Superior temporal gyrus (tissue), 1 donor: ENCODE measurements around the gene RCCD1.

Experiments
- DNase-seq: peaks from one replicate; pipeline ENCODE4 v3.0.0-alpha.2; 2016; ENCODE audit errors: extremely low spot score

RCCD1 gene

DNA sequence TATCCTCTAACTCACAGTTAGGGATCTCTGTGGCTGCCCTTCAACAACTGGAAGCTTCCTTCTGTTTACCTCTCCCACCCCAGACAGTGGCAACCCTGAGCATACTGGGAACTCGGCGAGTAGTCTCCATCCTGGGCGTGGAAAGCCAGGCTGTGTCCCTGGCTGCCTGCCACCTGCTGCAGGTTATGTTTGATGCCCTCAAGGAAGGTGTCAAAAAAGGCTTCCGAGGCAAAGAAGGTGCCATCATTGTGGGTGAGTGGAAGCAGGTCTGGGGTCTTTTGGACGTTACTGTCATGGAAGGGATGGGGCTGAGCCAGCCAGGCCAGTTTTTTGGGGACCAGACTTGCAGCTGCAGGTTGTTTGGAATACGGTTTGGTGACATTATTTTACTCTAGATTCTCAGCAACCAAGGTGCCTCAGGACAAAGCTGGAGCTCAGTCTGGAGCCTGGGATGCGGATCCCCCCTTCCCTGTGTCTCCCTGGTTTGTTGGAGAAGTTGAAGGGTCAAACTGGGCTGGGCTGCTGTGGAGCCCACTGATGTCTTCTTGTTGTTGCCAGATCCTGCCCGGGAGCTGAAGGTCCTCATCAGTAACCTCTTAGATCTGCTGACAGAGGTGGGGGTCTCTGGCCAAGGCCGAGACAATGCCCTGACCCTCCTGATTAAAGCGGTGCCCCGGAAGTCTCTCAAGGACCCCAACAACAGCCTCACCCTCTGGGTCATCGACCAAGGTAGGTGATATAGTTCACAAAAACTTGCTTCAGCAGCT is 12.1 kb upstream of the RCCD1 start:
- DNase-seq: no peak

DNA sequence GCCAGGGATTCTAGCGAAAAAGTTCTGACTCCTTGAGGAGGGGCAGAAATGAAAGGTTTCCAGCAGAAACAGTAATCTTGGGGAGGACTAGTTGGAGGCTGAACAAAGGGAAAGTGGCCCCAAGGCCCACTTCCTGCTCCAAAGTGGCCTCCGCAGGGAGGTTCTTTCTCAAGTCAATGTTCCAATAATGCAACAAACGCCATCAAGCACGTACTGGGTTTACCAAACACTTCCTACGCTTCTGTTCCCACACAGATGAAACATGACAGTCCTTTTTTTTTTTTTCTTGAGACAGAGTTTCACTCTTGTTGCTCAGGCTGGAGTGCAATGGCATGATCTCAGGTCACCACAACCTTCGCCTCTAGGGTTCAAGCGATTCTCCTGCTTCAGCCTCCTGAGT is 9.6 kb upstream of the RCCD1 start:
- DNase-seq: no peak

DNA sequence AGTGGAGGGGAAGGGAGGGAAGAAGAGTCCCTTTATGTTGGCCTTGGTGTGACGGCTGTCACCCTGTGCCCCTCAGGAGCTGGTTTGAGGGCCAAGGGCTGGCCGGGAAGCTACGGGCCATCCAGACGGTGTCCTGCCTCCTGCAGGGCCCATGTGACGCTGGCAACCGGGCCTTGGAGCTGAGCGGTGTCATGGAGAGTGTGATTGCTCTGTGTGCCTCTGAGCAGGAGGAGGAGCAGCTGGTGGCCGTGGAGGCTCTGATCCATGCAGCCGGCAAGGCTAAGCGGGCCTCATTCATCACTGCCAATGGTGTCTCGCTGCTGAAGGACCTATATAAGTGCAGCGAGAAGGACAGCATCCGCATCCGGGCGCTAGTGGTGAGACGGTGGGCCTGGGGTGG is 8.1 kb upstream of the RCCD1 start:
- DNase-seq: no peak

DNA sequence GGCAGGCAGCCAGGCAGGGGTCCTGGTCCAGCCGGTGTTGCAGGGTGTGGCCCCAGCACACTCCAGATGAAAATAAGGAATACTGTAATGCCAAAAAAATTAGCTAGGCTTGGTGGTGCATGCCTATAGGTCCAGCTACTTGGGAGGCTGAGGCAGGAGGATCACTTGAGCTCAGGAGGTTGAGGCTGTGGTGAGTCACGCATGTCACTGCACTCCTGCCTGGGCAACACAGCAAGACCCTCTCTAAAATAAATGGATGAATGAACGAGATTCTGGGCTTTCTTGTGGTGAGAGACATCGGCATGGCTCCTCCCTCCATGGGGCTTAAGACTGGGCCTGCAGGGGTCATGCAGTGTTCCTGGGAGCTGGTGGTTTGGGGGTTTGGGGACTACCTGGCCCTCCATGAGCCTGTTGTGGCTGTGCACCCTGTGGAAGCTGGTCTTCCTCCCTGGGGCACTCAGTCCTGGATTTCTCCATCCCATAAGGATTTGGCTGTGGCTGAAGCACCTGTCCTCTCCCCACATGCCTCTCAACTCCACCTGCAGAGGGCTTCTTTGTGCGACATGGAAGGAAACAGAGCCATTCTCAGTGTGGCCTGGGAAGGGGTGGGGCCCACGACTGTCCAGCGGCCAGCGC is 7.6 kb upstream of the RCCD1 start:
- no peak for DNase-seq

DNA sequence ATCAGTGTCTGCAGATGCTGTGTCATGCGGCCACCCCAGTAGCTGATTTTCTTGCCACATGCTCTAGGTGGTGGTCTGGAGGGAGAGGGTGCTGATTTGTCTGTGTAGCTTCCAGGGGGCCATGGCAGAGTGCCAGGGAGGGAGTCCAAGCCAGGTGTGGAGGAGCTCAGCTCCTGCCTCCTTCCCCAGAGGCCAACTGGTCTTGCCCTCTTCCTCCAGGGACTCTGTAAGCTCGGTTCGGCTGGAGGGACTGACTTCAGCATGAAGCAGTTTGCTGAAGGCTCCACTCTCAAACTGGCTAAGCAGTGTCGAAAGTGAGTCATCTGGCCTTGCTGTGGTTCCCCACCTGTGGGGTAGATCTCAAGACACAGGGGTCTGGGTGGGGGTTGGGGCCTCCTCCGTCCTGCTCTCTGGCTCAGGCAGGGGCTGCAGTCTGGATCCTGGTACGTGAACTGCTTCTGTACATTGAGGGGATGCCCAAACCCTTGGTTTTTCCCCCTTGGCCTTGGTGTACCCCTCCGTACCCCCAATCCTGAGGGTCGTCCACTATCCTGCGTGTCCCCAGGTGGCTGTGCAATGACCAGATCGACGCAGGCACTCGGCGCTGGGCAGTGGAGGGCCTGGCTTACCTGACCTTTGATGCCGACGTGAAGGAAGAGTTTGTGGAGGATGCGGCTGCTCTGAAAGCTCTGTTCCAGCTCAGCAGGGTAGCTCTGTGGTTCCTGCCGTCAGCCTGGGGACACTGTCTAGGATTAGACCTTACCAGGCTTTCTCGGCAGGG is 6.9 kb upstream of the RCCD1 start:
- no peak for DNase-seq

DNA sequence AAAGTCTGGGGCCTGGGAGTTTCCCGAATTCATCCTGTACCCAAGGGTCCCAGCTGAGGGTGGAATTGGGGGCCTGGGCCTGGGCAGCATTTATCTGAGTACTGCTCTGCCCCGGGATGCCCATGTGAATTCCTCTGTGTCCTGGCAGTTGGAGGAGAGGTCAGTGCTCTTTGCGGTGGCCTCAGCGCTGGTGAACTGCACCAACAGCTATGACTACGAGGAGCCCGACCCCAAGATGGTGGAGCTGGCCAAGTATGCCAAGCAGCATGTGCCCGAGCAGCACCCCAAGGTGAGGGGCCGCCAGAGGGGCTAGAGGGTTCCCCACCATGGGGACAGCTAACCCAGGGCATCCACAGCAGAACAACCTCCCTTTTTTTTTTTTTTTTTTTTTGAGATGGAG is 6.2 kb upstream of the RCCD1 start:
- DNase-seq: no peak

DNA sequence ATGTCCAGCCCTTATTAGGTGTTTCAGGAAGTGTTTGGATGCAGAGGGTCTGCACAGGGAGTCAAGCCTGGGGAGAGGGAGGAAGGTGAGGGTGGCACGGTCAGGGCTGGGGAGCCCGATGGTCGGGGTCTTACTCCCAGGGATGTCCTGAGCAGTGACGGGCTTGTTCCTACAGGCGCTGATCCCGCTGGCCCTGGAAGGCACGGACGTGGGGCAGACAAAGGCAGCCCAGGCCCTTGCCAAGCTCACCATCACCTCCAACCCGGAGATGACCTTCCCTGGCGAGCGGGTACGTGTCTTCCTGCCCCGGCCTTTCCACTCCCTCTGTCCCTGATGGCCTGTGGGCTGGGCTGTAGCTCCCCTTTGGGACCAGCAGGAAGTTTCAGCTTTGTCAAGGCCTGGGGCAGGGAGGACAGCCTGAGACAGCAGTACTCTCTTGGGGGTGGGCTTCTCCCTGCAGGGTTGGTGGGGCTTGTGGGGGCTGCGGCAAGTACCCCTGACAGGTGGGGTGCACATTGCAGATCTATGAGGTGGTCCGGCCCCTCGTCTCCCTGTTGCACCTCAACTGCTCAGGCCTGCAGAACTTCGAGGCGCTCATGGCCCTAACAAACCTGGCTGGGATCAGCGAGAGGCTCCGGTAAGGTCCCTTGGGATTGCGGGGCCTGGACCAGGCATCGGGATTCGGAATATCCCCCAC is 4.6 kb upstream of the RCCD1 start:
- DNase-seq: no peak

DNA sequence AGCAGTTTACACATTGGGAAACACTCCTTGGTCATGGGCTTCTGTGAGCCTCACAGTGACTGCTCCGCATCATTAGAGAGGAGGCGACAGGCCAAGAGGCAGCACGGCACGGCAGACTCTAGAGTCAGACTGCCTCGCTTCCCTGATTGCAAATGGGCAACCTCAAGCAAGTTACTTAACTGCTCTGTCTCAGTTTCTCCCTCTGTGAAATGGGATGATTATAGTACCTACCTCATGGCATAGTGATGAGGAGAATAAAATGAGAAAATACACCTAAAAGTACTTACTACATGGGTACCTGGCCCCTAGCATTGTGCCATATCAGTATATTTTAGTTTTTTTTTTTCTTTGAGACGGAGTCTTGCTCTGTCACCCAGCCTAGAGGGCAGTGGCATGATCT is 4.0 kb upstream of the RCCD1 start:
- DNase-seq: no peak

DNA sequence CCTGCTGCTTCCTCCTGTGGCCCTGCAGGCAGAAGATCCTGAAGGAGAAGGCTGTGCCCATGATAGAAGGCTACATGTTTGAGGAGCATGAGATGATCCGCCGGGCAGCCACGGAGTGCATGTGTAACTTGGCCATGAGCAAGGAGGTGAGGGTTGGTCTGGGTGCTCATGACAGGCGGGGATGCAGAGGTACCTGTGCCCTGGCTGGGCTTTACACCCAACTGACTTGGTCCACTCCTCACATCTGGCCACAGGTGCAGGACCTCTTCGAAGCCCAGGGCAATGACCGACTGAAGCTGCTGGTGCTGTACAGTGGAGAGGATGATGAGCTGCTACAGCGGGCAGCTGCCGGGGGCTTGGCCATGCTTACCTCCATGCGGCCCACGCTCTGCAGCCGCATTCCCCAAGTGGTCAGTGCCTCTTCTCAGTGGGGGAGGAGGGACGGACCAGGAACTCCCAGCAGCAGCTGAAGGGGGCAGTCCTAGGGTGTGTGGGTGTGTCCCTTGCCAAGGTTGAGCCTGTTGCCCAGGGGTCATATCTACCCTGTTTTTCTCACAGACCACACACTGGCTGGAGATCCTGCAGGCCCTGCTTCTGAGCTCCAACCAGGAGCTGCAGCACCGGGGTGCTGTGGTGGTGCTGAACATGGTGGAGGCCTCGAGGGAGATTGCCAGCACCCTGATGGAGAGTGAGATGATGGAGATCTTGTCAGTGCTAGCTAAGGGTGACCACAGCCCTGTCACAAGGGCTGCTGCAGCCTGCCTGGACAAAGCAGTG is 1.6 kb upstream of the RCCD1 start:
- no peak for DNase-seq

DNA sequence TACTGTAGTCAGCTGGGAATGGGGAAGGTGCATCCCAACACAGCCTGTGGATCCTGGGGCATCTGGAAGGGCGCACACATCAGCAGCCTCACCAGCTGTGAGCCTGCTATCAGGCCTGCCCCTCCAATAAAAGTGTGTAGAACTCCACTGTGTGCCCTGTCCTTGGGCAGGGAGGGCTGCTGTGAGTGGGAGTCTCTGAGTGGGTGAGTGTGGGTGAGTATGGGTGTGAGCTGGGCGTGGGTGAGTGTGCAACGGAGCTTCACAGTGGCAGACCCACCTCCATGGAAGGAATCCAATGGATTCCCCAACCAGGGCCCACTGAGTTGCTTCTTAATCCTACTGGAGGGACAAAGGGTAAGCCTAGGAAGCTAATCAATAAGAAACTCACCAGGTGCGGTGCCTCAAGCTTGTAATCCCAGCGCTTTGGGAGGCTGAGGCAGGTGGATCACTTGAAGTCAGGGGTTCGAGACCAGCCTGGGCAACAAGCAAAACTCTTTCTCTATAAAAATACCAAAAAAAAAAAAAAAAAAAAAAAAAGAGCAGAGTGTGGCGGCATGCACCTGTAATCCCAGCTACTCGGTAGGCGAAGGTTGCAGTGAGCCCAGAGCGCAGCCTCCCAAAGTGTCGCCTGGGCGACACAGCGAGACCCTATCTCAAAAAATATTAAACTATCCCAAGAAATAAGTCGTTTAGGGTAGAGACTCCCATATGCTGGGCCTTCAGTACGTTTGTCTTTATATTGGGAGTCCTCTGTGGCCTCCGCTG is 555 bp upstream of the RCCD1 start:
- no peak for DNase-seq

DNA sequence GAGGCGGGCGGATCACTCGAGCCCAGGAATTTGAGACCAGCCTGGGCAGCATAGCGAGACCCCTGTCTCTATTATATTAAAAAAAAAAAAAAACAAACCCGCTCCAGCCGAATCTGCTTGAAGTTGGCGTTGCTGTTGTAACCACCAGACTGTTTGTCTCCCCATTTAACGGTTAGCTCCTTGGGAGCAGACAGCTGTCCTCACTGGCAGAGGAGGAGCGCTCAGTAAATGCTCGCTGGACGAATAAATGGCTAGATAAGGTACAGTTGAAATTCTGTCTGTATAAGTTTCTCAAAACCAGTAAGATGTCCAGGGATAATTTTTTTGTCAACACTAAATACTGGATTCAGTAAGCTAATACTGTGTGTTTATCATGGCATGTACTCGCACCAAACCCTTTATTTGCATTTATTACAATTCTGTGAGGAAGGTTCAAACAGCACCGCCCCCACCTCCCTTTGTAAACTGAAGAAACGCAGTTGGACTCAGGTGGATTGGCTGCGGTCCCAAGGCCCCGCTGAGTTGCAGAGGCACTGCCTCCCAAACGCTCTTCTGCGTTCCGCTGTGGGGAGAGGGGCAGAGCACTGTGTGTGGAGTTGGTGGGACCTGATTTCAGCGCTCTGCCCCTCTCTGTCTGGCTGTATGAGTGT is 1.1 kb downstream of the RCCD1 start:
- DNase-seq: no peak

DNA sequence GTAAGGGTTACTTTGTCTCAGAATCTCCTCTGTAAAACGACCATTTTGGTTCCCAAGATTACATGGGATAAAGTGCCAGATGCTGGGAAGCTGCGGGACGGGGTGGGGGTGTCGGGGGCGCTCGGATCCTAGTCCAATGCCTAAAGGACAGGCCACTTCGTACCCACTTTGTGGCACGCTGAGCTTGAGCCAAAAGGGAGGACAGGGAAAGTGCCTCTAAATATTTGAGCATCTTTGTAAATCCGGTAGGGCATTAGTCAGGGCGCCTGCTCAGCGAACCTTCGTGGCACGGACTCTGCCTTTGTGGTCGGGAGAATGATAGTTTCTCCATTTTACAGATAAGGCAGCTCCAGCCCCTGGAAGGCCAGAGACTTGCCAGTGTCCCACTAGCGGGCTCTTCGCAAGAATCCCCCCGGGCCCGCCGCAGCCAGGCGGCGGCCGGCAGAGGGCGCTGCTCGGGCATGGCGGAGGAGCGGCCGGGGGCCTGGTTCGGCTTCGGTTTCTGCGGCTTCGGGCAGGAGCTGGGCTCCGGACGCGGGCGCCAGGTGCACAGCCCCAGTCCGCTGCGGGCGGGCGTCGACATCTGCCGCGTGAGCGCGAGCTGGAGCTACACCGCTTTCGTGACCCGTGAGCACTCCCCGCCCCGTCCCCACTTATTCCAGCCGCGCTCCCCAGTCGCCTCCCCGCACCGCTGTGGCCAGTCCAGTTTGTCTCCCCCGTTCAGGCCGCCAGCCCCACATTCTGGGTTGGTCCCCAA is 1.8 kb downstream of the RCCD1 start:
- peak; percentile 74 for DNase-seq

DNA sequence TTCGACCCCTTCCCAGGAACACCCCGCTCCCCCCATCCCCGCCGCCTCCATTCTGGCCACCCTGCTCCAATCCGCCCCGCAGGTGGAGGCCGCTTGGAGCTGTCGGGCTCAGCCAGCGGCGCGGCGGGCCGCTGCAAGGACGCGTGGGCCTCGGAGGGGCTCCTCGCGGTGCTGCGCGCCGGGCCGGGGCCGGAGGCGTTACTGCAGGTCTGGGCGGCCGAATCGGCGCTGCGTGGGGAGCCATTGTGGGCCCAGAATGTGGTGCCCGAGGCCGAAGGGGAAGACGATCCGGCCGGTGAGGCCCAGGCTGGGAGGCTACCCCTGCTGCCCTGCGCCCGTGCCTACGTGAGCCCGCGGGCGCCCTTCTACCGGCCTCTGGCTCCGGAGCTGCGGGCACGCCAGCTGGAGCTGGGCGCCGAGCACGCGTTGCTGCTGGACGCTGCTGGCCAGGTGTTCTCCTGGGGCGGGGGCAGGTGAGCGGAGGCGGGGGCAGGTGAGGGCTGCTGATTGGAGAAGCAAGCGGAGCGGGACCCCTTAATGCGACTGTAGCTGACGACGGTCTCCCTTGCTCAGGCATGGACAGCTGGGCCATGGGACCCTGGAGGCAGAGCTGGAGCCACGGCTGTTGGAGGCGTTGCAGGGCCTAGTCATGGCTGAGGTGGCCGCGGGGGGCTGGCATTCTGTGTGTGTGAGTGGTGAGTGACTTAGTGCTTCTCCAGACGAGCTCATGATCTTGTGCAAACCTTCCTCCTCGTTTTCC is 2.5 kb downstream of the RCCD1 start:
- no peak for DNase-seq

DNA sequence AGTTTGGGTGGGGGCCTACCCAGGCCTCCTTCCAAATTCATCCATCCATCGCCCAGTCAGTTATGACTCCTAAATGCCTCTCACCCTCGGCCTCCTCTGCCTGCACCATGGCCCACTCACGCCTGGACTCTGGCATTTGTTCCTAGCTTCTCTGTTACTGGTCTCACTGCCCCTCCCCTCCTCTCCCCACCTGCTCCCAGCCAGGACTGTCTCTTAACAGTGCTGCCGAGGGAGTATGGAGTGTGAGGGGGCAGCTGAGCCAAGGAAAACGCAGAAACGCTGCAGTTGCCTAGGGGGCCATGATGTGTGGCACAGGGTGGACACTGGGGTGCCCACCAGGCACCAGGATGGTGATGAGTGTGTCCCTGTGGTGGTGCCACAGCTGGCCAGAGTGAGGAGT is 3.1 kb downstream of the RCCD1 start:
- no peak for DNase-seq

DNA sequence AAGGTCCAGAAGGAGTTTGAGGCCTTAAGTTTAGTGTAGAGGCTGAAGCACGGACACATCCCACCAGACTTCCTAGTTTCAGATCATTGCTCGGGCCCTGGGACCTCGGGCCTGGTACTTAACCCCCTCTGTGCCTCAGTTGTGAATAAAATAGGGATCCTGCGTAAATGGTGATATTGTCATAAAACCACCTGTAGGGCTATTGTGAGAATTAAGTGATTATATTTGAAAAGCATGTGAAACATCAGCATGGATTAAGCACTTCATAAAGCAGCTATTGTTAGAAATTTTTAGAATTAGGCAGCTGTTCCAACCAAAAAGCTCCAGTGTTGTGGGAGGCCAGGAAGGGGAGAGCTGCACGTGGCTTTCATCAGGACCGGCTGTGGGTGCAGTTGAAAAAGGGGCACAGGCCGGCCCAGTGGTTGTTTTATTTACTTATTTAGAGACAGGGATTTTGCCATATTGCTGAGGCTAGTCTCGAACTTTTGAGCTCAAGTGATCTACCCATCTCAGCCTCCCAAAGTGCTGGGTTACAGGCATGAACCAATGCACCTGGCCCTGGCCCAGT is 4.4 kb downstream of the RCCD1 start:
- no peak for DNase-seq

DNA sequence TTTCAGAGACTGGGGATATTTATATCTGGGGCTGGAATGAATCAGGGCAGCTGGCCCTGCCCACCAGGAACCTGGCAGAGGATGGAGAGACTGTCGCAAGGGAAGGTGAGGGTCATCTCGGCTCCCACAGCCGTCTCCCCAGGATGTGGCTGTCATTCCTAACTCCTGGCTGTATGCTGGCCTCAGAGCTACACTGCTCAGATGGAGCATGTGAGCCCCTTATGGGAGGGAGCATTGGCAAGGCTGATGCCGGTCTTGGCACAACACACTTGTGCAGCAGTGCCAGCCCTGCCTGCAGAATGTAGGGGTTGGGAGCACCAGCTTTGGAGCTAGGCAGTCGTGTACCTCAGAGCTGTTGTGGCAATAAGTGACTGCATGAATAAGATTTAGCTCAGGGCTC is 5.2 kb downstream of the RCCD1 start:
- DNase-seq: peak; percentile 78

DNA sequence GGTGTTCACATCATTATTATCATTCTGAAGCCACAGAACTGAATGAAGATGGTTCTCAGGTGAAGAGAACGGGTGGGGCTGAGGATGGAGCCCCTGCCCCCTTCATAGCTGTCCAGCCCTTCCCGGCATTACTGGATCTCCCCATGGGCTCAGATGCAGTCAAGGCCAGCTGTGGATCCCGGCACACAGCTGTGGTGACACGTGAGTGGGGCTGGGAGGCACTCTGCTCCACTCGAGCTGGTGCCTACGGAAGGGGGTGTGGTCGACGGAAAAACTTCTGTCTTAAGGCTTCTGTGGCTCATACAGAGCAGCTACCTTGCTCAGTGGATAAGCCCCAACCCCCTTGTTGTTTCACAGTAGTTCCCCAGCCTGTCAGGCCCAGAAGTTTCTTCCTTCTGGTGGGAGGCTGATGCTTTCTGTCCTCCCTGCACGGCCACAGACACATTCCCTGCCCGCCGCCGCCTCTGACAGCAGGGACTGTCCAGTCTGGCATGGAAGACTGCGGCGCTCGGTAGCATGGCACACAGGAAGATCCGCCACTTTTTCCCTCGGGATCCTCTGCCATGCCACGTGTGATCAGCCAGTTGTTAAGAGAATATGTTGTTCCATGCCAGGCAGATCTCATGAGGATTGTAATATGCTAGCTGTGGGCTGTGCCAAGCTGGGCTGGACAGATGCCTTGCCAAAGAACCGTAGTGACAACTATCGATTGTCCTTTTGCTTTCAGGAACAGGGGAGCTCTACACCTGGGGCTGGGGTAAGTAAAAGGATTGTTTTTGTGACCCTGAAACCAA is 5.8 kb downstream of the RCCD1 start:
- peak; percentile 18 for DNase-seq

DNA sequence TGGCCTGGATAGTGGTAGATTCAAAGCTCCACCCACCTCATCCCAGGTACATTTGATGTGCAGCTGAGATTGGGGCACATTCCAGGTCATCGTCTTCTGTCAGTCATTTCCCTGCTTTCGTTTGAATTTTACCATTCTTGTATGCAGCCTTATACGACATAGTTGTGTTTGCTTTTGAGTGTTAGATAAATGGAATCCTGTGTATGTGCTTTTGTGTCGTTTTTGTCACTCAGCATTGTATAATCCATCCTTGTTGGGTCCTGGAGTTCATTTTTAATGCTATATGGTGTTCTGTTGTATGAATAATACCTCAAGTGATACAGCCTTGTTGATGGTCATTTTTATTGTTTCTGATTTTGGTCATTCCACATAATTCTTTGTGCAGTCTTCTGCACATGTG is 7.3 kb downstream of the RCCD1 start:
- no peak for DNase-seq
